ENCODE data around the gene SEPTIN3.
"Not testable (repeated sequence)": the region's sequence is repeated elsewhere in the genome, so short reads cannot be mapped to it uniquely, and the experiment has no call there.

Gene SEPTIN3

GRCh38 chr22:41943661-41944209 lies 25.5 kb upstream of the SEPTIN3 start:
- no peak for DNase-seq (ENCODE audit: low read depth)

GRCh38 chr22:41946629-41947423 lies 22.4 kb upstream of the SEPTIN3 start, which contains the start of gene CENPM:
TSS of gene CENPM (minus strand) at chr22:41947152. CDS start at chr22:41947076, 76 bp downstream.
- peak; percentile 47 for DNase-seq (ENCODE audit: low read depth)

- DNase-seq (ENCODE audit: low read depth): no peak
Measured at GRCh38 chr22:41947424-41948080, 21.7 kb upstream of the SEPTIN3 start.

GRCh38 chr22:41948142-41948541 lies 21.1 kb upstream of the SEPTIN3 start:
- no peak for DNase-seq (ENCODE audit: low read depth)

- DNase-seq (ENCODE audit: low read depth): not testable (repeated sequence)
Measured at GRCh38 chr22:41948928-41949296, 20.3 kb upstream of the SEPTIN3 start.

- DNase-seq (ENCODE audit: low read depth): no peak
Measured at GRCh38 chr22:41949297-41949965, 19.8 kb upstream of the SEPTIN3 start.

- DNase-seq (ENCODE audit: low read depth): no peak
Measured at GRCh38 chr22:41951898-41952474, 17.3 kb upstream of the SEPTIN3 start, which contains the start of gene SMIM45. TSS of gene SMIM45 (plus strand) at chr22:41952150.

- DNase-seq (ENCODE audit: low read depth): no peak
Measured at GRCh38 chr22:41952713-41953112, 16.5 kb upstream of the SEPTIN3 start.

GRCh38 chr22:41957941-41958556 lies 11.2 kb upstream of the SEPTIN3 start:
- DNase-seq (ENCODE audit: low read depth): no peak

- no peak for DNase-seq (ENCODE audit: low read depth)
Measured at GRCh38 chr22:41963453-41964111, 5.7 kb upstream of the SEPTIN3 start.

GRCh38 chr22:41964112-41964491 lies 5.1 kb upstream of the SEPTIN3 start:
- DNase-seq (ENCODE audit: low read depth): no peak

GRCh38 chr22:41966225-41966606 lies 3.0 kb upstream of the SEPTIN3 start:
- DNase-seq (ENCODE audit: low read depth): no peak

- DNase-seq (ENCODE audit: low read depth): peak; percentile 82
Measured at GRCh38 chr22:41966607-41967240, 2.5 kb upstream of the SEPTIN3 start.

- no peak for DNase-seq (ENCODE audit: low read depth)
Measured at GRCh38 chr22:41968601-41969000, 642 bp upstream of the SEPTIN3 start.

GRCh38 chr22:41970601-41971000 lies 1.4 kb downstream of the SEPTIN3 start:
- DNase-seq (ENCODE audit: low read depth): no peak

- DNase-seq (ENCODE audit: low read depth): no peak
Measured at GRCh38 chr22:41971431-41971830, 2.2 kb downstream of the SEPTIN3 start.

- no peak for DNase-seq (ENCODE audit: low read depth)
Measured at GRCh38 chr22:41974691-41975290, 5.5 kb downstream of the SEPTIN3 start.

GRCh38 chr22:41975299-41976069 lies 6.2 kb downstream of the SEPTIN3 start:
- DNase-seq (ENCODE audit: low read depth): no peak

GRCh38 chr22:41976070-41976901 lies 7.0 kb downstream of the SEPTIN3 start:
- DNase-seq (ENCODE audit: low read depth): no peak
